ENCODE measurements around the gene ADAMTS17. TPM values are rescaled to one million over a fixed set of nuclear protein-coding genes. Genes with fewer than 3 reads are reported as not detected.

Gene ADAMTS17
- total RNA-seq, 1 experiment from 2014 or later = 4.2 TPM

DNA sequence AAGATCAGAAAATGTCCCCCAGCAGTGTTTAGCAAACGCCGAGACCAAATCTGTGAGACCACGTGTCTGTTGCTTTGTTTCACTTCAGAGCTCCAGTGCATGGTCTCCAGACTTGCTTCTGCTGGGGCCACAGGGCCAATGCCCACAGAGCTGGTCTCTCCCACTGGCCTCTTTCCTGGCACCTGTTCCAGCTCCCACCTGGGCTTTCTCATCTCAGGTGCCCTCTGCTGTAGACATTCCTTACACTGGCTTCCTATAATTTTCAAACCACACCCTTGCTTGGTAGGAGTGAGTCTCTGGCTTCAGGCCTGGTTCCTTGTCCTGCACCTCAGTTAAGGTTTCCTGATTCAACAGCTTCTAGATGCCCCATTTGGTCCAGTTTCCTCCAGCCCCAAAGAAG lies 243.1 kb downstream of the ADAMTS17 start:
- Histone ChIP-seq H3K27ac (ENCODE audit: low read depth, low read length) (no peak overlapping the region), H3K4me3 (replicated peaks in 1 of 2; ENCODE audit: low read depth in 1 of 2, low read length in 2 of 2) (no peak overlapping the region), H3K27me3 (ENCODE audit: insufficient read depth, low read length) (no peaks in the 10 kb centered on the region), H3K79me2 (ENCODE audit: insufficient read depth, low read length) (no peaks in the 10 kb centered on the region), H3K4me1 (ENCODE audit: control insufficient read depth in 1 of 2, insufficient read depth in 2 of 2, low read length in 2 of 2) (no peaks in the 10 kb centered on the region), H2AFZ (ENCODE audit: low read depth, low read length, poor library complexity, severe bottlenecking) (no peak overlapping the region), H3K9me2 (ENCODE audit: insufficient read depth) (no peaks in the 10 kb centered on the region), H3K36me3 (ENCODE audit: control insufficient read depth in 1 of 2, insufficient read depth in 2 of 2, low read length in 2 of 2) (no peaks in the 10 kb centered on the region), H4K20me1 (ENCODE audit: insufficient read depth) (no peaks in the 10 kb centered on the region), H3K4me2 (ENCODE audit: low read length) (no peak overlapping the region), H3K9me3 (ENCODE audit: control insufficient read depth in 1 of 2, insufficient read depth in 1 of 2, low read depth in 1 of 2, low read length in 2 of 2) (no peaks in the 10 kb centered on the region), H3K9ac (ENCODE audit: low read length) (no peak overlapping the region)
- BruUV-seq (replicated peaks) = no TSS peak
- intact Hi-C loops (cut with micrococcal nuclease) = no loop called here
- ChIA-PET CTCF (no interaction called here), RAD21 (ENCODE audit: low non-redundant PET in 1 of 2, low total read pairs in 2 of 2, uncharacterized antibody in 2 of 2, unreplicated experiment in 2 of 2) (no interaction called here), POLR2A (no interaction called here)
- DNase-seq (ENCODE audit: low read depth, low spot score) (no peak), ATAC-seq (no peak)
- no peak for TF ChIP-seq ZFX (IDR thresholded peaks at IDR 0.05)
- TF ChIP-seq, protein P1, sequence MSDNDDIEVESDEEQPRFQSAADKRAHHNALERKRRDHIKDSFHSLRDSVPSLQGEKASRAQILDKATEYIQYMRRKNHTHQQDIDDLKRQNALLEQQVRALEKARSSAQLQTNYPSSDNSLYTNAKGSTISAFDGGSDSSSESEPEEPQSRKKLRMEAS (IDR thresholded peaks at IDR 0.05) = no peak
- no peak for TF ChIP-seq FOSL1 (IDR thresholded peaks at IDR 0.05; ENCODE audit: low read depth)
- TF ChIP-seq SP1 (IDR thresholded peaks at IDR 0.05; ENCODE audit: low read depth) = no peak
- TF ChIP-seq POLR2A (IDR thresholded peaks at IDR 0.05; ENCODE audit: borderline replicate concordance, extremely low read depth, insufficient read depth, insufficient read length) = no peak
- TF ChIP-seq, protein P2, sequence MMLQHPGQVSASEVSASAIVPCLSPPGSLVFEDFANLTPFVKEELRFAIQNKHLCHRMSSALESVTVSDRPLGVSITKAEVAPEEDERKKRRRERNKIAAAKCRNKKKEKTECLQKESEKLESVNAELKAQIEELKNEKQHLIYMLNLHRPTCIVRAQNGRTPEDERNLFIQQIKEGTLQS (IDR thresholded peaks at IDR 0.05) = no peak
- TF ChIP-seq SRF (IDR thresholded peaks at IDR 0.05; ENCODE audit: low read depth) = no peak
- TF ChIP-seq CEBPB (IDR thresholded peaks at IDR 0.05; ENCODE audit: low read depth) = no peak
- TF ChIP-seq ELF1 (IDR thresholded peaks at IDR 0.05; ENCODE audit: borderline replicate concordance, low read depth) = no peak
- no peak for TF ChIP-seq SIN3A (IDR thresholded peaks at IDR 0.05; ENCODE audit: low read depth)
- no peak for TF ChIP-seq POLR2AphosphoS5 (IDR thresholded peaks at IDR 0.05; ENCODE audit: low read depth, low read length)
- TF ChIP-seq CBX3 (IDR thresholded peaks at IDR 0.05; ENCODE audit: low read depth) = no peak
- no peak for TF ChIP-seq JUND (IDR thresholded peaks at IDR 0.05)
- no peak for TF ChIP-seq TCF7L2 (IDR thresholded peaks at IDR 0.05; ENCODE audit: borderline replicate concordance, extremely low read depth, insufficient read depth, insufficient read length)
- TF ChIP-seq, protein P3, sequence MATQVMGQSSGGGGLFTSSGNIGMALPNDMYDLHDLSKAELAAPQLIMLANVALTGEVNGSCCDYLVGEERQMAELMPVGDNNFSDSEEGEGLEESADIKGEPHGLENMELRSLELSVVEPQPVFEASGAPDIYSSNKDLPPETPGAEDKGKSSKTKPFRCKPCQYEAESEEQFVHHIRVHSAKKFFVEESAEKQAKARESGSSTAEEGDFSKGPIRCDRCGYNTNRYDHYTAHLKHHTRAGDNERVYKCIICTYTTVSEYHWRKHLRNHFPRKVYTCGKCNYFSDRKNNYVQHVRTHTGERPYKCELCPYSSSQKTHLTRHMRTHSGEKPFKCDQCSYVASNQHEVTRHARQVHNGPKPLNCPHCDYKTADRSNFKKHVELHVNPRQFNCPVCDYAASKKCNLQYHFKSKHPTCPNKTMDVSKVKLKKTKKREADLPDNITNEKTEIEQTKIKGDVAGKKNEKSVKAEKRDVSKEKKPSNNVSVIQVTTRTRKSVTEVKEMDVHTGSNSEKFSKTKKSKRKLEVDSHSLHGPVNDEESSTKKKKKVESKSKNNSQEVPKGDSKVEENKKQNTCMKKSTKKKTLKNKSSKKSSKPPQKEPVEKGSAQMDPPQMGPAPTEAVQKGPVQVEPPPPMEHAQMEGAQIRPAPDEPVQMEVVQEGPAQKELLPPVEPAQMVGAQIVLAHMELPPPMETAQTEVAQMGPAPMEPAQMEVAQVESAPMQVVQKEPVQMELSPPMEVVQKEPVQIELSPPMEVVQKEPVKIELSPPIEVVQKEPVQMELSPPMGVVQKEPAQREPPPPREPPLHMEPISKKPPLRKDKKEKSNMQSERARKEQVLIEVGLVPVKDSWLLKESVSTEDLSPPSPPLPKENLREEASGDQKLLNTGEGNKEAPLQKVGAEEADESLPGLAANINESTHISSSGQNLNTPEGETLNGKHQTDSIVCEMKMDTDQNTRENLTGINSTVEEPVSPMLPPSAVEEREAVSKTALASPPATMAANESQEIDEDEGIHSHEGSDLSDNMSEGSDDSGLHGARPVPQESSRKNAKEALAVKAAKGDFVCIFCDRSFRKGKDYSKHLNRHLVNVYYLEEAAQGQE (IDR thresholded peaks at IDR 0.05; ENCODE audit: low read depth) = no peak
- no peak for TF ChIP-seq RAD21 (IDR thresholded peaks at IDR 0.05; ENCODE audit: low read depth)
- TF ChIP-seq, protein P4, sequence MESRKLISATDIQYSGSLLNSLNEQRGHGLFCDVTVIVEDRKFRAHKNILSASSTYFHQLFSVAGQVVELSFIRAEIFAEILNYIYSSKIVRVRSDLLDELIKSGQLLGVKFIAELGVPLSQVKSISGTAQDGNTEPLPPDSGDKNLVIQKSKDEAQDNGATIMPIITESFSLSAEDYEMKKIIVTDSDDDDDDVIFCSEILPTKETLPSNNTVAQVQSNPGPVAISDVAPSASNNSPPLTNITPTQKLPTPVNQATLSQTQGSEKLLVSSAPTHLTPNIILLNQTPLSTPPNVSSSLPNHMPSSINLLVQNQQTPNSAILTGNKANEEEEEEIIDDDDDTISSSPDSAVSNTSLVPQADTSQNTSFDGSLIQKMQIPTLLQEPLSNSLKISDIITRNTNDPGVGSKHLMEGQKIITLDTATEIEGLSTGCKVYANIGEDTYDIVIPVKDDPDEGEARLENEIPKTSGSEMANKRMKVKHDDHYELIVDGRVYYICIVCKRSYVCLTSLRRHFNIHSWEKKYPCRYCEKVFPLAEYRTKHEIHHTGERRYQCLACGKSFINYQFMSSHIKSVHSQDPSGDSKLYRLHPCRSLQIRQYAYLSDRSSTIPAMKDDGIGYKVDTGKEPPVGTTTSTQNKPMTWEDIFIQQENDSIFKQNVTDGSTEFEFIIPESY (IDR thresholded peaks at IDR 0.05; ENCODE audit: extremely low read depth, insufficient replicate concordance, low read length) = no peak
- no peak for TF ChIP-seq YY1 (IDR thresholded peaks at IDR 0.05; ENCODE audit: extremely low read depth, insufficient replicate concordance, low read depth, low read length)

All from HCT116 (cell line).